ENCODE data around the gene TYRO3.

The TYRO3 gene

DNA sequence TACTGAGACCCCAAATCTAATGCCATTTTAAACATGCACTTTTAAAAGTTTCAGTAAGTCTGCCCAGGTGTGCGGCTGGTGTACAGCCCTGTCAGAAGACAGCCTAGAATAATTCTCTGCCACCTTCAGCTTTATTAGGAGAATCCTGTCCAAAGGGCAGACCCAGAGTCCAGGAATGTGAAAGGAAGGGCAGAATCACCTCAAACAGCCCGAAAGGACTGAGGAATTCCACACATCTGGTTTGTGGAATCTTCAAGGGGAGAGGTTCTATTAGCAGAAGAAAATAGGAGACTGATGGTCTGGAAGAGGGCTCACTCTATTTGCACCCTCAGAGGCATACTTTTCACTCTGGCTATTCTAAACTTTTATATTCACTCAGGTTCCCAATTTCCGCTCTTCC, 46.6 kb downstream of the TYRO3 start:
- no peak for DNase-seq (ENCODE audit: low spot score)

DNA sequence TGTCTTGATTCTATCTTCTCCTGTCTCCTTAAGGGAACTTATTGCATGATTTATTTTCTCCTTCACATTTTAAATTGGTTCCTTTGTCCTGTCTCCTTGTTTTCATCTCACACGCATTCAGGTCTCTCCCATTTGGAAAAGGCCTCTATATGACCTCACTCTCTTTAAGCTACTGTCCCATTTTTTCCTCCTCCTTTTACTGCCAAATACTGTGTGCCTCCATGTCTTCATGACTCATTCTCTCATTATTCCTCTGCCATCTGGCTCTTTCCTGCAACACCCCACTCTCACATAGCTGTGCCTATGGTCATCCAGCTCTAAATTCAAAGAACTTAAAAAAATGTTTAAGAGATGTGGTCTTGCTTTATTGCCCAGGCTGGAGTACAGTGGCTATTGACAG, 48.0 kb downstream of the TYRO3 start:
- DNase-seq (ENCODE audit: low spot score): peak; percentile 84

DNA sequence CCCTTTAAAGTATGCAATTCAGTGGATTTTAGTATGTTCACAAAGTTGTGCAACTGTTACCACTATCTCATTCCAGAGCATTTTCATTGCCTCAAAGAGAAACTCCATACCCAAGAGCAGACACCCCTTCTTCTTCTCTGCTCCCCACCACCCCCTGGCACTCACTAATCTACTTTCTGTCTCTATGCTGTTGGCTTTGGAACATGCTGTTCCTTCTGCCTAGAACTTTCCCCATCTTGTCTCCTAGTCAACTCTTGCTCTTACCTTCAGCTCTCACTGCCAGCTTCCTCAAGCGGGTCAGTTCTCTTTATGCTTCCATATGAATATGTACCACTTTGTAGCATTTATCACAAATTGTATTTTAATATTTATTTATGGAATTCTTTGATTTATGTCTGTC, 50.1 kb downstream of the TYRO3 start:
- DNase-seq (ENCODE audit: low spot score): no peak

DNA sequence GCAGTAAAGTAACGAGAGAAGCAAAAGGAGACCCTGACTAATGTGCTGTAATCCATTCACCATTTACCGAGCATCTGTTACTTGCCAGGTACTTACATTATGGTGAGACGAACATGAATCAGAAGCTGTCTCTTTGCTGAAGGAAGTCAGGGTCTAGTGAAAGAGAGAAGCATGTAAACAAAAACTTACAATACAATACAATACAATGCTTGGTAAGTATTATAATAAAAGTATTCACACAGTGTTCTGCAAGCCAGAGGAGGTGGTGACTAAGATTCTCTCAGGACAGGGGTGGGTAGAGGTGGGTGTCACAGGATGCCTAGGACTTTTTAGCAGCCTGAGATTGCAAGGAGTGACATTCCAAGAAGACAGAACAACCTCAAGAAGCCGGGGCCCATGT, 51.0 kb downstream of the TYRO3 start:
- DNase-seq (ENCODE audit: low spot score): no peak

DNA sequence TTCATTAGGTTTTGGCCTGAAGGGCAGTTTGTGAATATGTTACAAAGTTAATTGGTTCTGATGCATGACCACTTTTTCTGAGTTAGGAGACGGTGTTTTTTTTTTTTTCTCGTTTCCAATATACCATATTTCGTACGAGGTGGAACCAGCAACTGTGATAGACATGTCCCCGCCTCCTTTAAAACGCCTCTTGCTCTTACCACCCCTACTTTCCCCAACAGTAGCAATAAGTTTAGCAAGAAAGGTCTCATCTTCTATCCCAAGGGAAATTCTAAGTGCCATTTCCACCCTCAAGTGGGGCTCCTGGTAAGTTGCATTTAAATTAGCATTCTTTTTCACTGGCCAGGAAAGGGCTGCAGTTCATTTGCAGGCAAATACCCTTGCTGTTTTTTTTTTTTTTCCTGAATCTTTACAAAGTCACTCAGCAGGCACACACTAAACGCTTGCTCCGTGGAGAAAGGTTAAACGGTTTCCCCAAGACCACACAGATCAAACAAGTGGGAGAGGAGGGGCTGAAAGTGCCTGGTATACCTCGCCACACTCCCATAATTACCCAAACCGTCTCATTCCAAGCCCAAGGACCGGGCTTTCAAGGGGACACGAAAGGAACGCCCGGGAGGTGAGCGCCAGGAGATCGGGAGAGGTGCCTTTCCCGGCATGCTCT, 61.7 kb downstream of the TYRO3 start:
- DNase-seq (ENCODE audit: low spot score): no peak

DNA sequence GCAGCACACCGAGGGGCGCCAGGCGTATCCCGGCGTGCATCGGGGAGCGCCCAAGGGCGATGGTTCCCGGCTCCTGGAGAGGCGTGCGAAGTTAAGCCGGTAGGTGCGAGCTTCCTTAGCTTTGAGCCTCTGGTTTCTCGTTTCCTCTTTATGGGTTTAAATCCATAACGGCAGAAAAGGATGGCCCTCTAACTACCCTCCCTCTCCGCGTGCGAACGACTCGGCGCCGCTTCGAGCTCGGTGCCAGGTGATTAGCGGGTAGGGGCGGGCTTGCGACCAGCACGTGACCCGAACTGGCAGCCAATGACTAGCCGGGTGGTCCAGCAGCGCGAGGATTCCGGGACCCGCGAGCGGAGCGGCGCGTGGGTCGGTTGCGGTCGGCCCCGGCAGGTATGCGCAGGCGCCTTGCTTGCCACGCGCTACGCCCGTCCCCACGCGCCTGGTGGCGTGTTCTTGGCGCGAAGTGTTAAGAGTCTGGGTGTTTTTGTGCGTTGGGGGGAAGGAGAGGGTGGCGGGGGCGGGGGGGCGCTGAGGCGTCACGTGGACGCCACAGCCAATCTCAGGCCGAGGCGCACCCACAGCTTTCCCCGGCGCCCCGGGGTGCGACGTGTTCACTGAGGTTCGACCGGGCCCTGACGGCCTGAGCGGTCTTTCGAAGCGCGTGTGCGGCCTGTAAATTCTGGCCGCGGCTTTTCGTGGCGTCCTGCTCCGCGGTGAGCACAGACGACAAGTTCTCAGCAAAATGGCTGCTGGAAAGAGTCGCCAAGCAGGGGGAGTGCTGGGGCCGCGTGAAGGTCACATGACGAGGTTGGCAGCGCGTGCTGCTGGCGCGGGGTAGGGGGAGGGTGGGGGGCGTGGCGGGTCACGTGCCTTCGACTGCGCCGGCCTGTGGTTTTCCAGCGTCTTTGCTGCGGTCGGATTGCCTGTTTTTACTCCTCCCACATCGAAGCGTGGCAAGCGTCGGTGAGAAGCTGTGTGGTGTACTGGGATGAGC, 62.5 kb downstream of the TYRO3 start:
- DNase-seq (ENCODE audit: low spot score): peak; percentile 84

DNA sequence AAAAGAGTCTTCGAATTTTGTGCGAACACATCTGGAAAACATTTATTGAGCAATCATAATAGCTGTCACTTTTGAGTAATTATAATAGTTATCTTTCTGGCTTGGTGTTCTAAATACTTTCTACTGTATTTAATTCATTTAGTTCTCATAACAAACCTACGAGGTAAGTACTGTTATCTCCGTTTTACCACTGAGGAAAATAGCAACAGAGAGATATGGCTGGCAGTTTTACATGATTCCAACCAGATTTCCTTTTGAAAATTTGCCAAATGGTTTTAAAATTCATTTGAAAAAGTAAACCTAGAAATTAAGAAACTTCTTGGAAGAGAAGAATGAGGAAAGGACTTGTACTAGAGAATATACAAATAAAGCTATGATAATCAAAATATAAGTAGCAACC, 63.9 kb downstream of the TYRO3 start:
- DNase-seq (ENCODE audit: low spot score): no peak

DNA sequence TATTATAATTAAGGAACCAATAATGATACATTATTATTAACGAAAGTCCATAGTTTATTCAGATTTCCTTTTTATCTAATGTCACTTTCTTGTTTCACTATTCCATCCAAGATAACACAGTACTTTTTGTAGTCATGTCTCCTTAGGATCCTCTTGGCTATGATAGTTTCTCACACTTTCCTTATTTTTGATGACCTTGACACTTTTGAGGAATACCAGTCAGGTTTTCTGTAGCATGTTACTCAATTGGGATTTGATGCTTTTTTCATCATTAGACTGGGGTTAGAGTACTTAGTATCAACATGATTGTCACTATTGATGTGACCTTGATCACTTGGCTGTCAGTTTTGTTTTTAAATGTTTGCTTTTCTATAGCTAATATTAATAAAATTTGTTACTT, 68.2 kb downstream of the TYRO3 start:
- no peak for DNase-seq (ENCODE audit: low spot score)

DNA sequence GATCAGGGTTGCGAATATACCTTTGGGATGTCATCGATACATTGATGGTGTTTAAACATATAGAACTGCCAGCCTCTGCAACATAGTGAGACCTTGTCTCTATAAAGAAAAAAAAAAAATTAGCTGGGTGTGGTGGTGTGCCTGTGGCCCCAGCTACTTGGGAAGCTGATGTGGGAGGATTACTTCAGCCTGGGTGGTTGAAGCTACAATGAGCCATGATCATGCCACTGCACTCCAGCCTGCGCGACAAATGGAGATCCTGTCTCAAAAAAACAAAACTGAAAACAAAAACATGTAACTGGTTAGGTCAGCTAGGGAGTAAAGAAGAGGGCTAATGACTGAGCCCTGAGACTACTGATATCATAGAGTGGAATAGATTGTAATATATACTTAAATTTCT, 70.5 kb downstream of the TYRO3 start:
- no peak for DNase-seq (ENCODE audit: low spot score)

DNA sequence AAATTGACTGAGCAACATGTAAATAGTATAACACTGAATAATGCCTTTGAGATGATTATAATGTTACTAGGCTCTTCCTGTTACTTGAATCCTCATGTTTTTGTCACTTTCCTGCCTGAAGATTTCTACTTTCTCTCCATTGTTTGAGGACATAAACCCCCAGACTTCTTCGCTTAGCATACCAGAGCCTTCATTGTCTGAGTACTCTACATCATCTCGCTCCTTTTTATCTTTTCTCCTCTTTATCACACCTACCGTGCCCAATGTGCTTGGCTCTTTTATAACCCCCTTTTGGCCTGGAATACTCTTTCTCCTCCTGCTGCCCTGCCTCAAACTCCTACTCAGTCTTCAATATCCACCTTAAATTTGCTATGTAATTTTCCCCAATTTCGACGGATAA, 70.9 kb downstream of the TYRO3 start:
- DNase-seq (ENCODE audit: low spot score): no peak

DNA sequence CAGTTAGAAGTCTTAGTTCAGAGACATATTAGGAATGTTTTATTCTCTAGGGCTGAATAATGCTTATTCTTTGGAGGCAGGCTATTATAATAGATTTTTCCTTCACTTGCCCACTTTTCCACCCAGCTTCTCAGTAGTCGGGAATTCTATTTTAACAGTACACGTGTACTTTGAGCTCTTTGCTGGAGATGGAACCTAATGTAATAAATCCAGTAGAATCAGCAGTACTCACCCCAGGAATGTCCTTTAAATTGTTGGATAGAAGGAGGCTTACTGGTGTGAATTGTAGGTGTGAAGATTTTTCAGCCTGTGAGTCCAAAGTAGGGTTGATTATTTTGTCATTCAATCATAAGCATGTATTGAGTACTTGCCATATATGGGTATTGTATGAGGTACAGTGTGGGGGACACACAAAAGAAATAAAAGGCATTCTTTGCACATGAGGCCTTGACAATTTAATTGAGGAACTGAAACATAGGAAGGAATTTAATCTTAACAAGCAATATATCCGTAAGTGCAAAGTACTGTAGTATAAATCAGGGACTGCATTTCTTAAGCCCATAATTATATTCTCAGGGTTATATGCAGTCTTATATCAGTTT, 71.7 kb downstream of the TYRO3 start:
- DNase-seq (ENCODE audit: low spot score): no peak

DNA sequence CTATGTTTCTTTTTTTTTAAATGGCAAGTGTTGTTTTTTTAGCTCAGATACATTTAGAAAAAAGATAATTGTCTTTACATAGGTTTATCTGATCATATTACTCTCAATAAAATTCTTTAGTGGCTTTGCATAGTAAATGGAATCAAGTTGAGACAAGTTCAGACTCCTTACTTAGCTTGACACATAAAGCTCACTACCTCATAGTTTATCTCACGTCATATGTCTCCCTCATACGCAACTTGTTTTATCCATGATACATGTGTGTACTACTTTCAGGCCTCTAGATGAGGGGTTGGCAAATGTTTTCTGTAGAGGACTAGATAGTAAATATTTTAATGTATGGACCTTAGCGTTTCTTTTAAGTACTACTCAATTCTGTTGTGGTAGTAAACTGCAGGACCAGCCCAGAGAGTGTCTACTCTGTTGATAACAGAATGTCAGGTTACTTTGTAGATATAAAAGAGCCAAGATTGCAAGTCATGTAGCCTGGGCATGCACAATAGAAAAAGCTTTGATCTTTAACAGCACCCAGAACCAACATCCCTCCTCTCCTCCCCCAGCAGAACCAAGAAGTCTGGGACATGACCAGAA, 73.0 kb downstream of the TYRO3 start:
- no peak for DNase-seq (ENCODE audit: low spot score)
